ENCODE results near the gene RWDD1.

Gene RWDD1, protein sequence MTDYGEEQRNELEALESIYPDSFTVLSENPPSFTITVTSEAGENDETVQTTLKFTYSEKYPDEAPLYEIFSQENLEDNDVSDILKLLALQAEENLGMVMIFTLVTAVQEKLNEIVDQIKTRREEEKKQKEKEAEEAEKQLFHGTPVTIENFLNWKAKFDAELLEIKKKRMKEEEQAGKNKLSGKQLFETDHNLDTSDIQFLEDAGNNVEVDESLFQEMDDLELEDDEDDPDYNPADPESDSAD

GRCh38 chr6:116570856-116571682, at the start of gene RWDD1:
TSS of gene RWDD1 (plus strand) at chr6:116571504. CDS start at chr6:116571583, 79 bp downstream.
- DNase-seq (ENCODE audit: low spot score) (peak; percentile 98), FAIRE-seq (peak; percentile 21)

- no peak for DNase-seq (ENCODE audit: low spot score)
- FAIRE-seq: no peak
These were observed 48.4 kb upstream of the RWDD1 start for GRCh38 chr6:116522896-116523295.

DNA sequence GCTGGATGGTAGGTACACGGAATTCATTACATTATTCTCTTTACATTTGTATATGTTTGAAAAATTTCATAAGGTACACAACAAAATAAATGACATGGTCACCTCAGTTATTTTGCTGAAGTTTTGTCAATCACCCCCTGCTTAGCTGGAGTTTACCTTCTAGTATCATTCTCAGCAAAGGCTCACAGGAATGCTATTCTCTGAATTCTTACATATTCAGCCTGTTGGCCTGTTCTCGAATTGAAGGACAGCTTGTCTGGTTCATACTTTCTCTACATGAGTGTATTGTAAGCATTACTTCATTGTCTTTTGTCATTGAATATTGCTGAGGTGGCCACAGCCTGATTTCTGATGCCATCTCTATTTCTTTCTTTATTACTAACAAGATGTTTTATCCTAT, 47.1 kb upstream of the RWDD1 start:
- DNase-seq (ENCODE audit: low spot score): no peak
- no peak for FAIRE-seq

GRCh38 chr6:116528133-116528532, 43.2 kb upstream of the RWDD1 start:
- no peak for FAIRE-seq
- no peak for DNase-seq (ENCODE audit: low spot score)

GRCh38 chr6:116528780-116529179, 42.5 kb upstream of the RWDD1 start:
- no peak for FAIRE-seq
- DNase-seq (ENCODE audit: low spot score): no peak

GRCh38 chr6:116529466-116530290, 41.6 kb upstream of the RWDD1 start:
- no peak for FAIRE-seq
- no peak for DNase-seq (ENCODE audit: low spot score)

DNA sequence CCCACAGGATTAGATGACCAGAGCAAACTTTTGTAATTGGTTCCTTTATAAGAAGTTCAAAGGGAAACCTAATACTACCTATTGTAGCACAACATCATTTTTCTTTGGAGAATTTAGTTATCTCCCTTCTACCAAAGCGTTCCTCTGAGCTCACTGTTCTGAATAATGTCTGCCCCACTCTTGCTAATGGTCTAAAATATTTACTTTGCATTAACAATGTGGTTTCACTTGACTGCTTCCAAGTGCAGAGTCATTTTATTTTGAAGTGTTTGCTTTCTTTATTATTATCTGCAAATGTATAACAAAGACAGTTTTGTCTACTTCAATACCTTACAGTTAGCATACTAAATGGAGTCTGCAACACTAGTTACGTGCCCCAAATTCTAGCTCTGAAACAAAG, 40.9 kb upstream of the RWDD1 start:
- DNase-seq (ENCODE audit: low spot score) (peak; percentile 25), FAIRE-seq (peak; percentile 72)

- peak; percentile 49 for DNase-seq (ENCODE audit: low spot score)
- peak; percentile 59 for FAIRE-seq
These were observed 39.4 kb upstream of the RWDD1 start for GRCh38 chr6:116531675-116532570.

DNA sequence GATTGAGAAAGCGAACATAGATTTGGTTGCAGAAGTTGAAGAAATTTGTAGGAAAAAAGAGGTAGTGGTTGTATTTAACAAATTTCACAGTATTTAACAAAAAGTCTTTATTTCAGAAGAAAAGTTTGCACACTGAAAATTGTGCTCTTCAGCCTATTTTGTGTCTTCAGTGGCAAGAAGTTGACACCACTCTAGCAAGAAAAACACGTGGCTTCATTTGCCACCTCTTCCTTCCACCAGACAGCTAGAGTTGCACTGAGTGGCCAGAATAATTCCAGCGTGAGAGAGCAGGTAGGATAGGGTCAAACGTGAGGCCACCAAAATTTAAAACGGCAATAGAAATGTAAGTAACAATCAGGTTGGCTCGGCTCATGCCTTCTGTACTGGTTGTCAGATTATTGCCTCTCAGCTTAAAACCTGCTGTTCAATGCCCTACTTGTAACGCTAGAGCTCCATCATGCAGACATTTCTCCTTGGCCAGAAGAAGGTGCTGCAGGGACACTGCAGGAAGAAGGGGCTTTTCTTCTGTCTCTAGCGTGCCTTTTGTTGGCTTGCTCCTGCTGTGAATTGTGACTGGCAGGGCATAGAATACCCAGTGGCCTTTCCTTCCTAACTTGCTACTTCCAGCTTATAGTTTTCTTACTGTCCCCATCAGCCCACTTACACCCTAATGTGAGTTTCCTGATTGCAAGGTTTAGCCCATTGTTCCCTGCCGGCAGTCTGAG, 37.9 kb upstream of the RWDD1 start:
- FAIRE-seq (no peak), DNase-seq (ENCODE audit: low spot score) (no peak)

- FAIRE-seq (no peak), DNase-seq (ENCODE audit: low spot score) (no peak)
These were observed 36.2 kb upstream of the RWDD1 start for GRCh38 chr6:116535109-116535508.

- DNase-seq (ENCODE audit: low spot score) (peak; percentile 13), FAIRE-seq (peak; percentile 78)
These were observed 35.1 kb upstream of the RWDD1 start for GRCh38 chr6:116536216-116536621.

DNA sequence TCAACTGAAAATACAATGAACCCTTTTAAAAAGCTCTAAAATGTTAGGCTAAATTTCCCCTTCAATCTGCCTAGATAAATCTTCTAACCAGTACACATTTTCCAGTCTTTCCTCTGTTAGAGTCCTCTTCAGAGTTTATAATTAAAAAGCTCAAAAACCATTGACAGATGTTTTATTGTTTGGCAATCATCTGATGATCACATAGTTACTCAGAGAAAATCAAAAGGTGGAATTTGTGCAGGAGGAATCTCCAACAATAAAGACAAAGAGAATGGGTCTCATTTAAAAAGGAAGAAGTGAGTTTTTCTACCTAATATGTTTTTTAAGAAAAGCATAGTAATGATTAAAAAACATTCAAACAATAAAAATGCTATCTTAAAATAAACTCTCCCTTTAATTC, 28.9 kb upstream of the RWDD1 start:
- no peak for FAIRE-seq
- no peak for DNase-seq (ENCODE audit: low spot score)

DNA sequence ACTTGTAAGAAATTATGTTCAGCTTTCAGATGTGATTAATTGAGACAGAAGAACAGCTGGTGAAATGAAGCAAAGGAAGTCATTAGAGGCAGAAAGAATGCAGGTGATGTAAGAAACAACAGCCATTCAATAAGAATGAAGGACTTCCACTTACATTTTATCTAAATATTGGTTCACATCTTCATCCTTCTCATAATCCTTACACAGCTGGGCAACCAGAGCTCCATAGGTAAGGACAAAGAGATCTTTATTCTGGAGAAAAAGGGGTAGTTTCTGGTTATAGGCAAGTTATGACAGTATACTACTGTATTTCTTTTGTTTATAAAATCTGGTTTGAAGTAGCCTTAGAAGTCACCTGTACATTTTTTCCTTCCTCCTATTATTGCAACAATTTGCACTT, 28.2 kb upstream of the RWDD1 start:
- FAIRE-seq (no peak), DNase-seq (ENCODE audit: low spot score) (no peak)

DNA sequence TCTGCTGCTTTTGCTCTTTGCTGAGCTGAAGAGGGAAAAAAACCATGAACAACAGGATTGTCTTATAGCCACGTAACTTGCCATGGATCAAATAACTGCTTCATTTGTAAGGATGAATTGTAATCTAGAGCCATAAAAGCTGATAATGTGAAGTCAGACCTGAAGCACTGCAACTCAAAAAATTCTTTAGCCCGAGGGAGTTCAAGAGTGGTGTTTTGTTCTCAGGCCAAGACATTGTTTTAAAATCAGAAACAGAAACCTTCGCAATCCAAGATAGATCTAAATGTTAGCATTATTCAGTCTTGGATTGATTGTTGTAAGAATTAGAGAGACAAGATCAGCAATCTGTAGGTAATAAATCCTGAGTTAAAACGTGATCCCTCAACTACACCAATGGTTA, 25.7 kb upstream of the RWDD1 start, which contains the start of gene TRAPPC3L:
TSS of gene TRAPPC3L (minus strand) at position 34 of the 400 bp plus-strand sequence. CDS start 170 bp downstream, outside the sequence.
- FAIRE-seq: no peak

DNA sequence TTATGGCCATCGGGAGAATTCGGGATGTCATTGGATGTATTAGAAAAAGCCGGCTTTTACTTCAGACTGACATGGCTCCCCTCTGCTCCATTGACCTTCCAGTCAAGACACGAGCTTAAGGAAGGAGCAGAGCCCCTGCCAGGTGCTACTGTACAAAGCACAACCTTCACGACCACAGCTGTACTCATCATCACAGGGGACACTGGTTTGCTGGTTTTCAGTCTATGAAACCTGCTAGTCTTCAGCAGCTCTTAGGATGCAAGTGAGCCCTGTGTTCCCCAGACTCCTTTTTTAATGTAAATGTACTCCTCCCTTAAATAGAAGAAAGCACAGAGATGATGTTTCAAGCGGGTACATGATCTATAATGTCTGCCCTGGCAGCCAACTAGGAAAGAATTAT, 23.9 kb upstream of the RWDD1 start:
- FAIRE-seq: no peak

More for the DNA sequence above, 25.7 kb upstream of the RWDD1 start, which contains the start of gene TRAPPC3L:
- DNase-seq (ENCODE audit: low spot score): no peak

DNA sequence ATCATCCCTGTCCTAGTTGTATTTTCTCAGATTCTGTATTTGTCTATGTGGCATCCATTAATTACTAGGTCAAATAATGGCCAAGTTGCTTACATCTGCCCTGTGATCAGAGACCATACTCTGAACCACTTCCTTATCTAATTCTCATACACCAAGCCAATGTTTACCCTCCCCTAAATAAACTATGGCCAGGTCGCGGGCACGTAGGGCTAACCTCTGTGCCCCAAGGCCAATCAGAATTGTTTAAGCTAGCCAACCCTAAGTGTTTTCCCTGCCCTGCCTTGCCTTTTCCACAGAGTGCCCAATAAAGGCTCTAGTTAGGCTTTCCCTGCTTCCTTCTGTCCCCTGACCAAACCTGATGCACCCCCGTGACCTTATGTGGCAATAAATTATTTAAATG, 20.5 kb upstream of the RWDD1 start:
- FAIRE-seq: no peak
- DNase-seq (ENCODE audit: low spot score): no peak

More for the DNA sequence above, 23.9 kb upstream of the RWDD1 start:
- no peak for DNase-seq (ENCODE audit: low spot score)

DNA sequence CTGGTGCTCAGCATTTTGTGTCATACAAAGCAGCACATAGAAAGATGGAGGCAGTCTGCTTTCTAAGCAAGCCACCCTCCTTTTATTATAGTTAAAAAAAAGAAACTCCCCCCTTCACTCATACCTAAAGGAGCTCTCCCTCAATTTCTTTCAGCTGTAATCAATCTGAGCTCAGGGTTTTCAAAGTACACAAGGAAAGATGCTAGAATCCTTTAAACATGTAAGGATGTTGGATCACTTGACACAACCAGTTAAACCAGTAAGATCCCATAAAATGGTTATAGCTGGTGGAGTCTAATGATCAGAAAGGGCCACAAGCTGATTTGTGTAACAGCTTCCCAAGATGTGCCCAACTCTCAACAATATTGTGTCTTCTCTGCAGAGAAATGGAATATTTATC, 17.9 kb upstream of the RWDD1 start, which contains the start of gene CALHM4:
TSS of gene CALHM4 (plus strand) at position 301 of the 400 bp plus-strand sequence. CDS start at position 344, 43 bp downstream.
- FAIRE-seq (no peak), DNase-seq (ENCODE audit: low spot score) (no peak)

- FAIRE-seq: no peak
- DNase-seq (ENCODE audit: low spot score): peak; percentile 18
These were observed 15.2 kb upstream of the RWDD1 start for GRCh38 chr6:116556065-116556464.

- DNase-seq (ENCODE audit: low spot score) (no peak), FAIRE-seq (no peak)
These were observed 14.4 kb upstream of the RWDD1 start for GRCh38 chr6:116556814-116557415.
